Measurements from ENCODE around the gene TRIM29. TPM values are rescaled to one million over a fixed set of nuclear protein-coding genes. Genes with fewer than 3 reads are reported as not detected.

Gene TRIM29
- total and polyA plus RNA-seq, 10 of the 15 experiments (the other 5 are each of a cell fraction or from before 2014, with no cell fraction given): 0.08 to 0.67 (median 0.26) TPM; not detected in 5

DNA sequence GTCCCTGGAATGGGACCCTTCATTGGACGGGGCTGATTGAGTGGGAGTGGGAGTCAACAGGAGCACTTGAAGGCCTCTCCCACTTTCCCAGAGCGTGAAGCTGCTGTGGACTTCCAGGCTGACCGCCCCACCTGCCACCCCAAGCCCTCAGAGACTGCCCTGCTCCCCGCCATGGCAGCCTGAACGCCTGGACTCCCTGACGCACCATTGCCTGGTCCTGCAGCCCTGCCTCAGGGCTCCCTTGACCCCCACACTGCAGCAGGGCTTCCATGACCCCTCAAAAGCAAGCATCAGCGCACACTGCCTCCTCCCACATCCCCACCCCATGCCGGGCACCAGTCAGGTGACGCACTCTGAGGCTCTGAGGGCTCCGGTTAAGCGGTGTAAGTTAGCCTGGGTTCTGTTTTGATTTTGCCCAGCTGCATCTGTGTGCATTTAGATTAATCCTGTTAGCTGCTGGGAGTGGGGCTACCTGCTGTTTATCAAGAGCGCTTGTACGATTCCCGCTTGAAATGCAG is 39.4 kb downstream of the TRIM29 start:
- Histone ChIP-seq H4K20me1 (ENCODE audit: control insufficient read depth, insufficient read depth) (no peaks in the 10 kb centered on the region), H3K27ac (ENCODE audit: control insufficient read depth, insufficient read depth) (no peak overlapping the region), H3K36me3 (ENCODE audit: control insufficient read depth in 2 of 2, insufficient read depth in 2 of 2, low read length in 1 of 2) (no peaks in the 10 kb centered on the region), H3K4me3 (no peak overlapping the region), H3K4me1 (ENCODE audit: control insufficient read depth, insufficient read depth, low read length) (no peaks in the 10 kb centered on the region), H3K9ac (ENCODE audit: control insufficient read depth, insufficient read depth, low read length) (no peak overlapping the region), H3K4me2 (ENCODE audit: control insufficient read depth, insufficient read depth) (no peak overlapping the region), H3K27me3 (replicated peaks in 1 of 2; ENCODE audit: control insufficient read depth in 2 of 2, insufficient read depth in 2 of 2, low read length in 1 of 2) (peaks cover 4 to 13% of the 10 kb centered on the region in 2 experiments; a peak in 3 of 4 replicates), H3K79me2 (ENCODE audit: control insufficient read depth, insufficient read depth, low read length) (no peaks in the 10 kb centered on the region), H3K9me3 (replicated peaks; ENCODE audit: control insufficient read depth, insufficient read depth, low read length) (no peaks in the 10 kb centered on the region), H2AFZ (ENCODE audit: control insufficient read depth, low read depth, low read length) (no peak overlapping the region)
- WGBS (ENCODE audit: insufficient coverage, insufficient replicate concordance, low lambda C conversion rate, missing lambda C conversion rate): 31% methylated on average over 14 of the region's 14 CpGs
- CTCF ChIA-PET: interaction anchor here (2.0 kb wide), 1 partner anchor 10 kb away, joined by 11 read pairs; no protein-coding TSS in a partner anchor
- SMC1A ChIA-PET (ENCODE audit: uncharacterized antibody, unreplicated experiment): interaction anchor here (1.3 kb wide), 1 partner anchor 10 kb away, joined by 5 read pairs; no protein-coding TSS in a partner anchor
- in situ Hi-C loops (cut with MboI): no loop called here
- RAD21 ChIA-PET (ENCODE audit: unreplicated experiment): no interaction called here
- no peak for DNase-seq (ENCODE audit: low read depth, low spot score)
- no peak for ATAC-seq
- FAIRE-seq: no peak
- no TSS peak for BruUV-seq (replicated peaks)
- intact Hi-C loops (cut with micrococcal nuclease; ENCODE audit: unreplicated experiment): no loop called here
- POLR2A ChIA-PET: no interaction called here
- TF ChIP-seq, protein P1, sequence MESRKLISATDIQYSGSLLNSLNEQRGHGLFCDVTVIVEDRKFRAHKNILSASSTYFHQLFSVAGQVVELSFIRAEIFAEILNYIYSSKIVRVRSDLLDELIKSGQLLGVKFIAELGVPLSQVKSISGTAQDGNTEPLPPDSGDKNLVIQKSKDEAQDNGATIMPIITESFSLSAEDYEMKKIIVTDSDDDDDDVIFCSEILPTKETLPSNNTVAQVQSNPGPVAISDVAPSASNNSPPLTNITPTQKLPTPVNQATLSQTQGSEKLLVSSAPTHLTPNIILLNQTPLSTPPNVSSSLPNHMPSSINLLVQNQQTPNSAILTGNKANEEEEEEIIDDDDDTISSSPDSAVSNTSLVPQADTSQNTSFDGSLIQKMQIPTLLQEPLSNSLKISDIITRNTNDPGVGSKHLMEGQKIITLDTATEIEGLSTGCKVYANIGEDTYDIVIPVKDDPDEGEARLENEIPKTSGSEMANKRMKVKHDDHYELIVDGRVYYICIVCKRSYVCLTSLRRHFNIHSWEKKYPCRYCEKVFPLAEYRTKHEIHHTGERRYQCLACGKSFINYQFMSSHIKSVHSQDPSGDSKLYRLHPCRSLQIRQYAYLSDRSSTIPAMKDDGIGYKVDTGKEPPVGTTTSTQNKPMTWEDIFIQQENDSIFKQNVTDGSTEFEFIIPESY (IDR thresholded peaks at IDR 0.05): no peak
- TF ChIP-seq SMARCA5 (IDR thresholded peaks at IDR 0.05): no peak
- no peak for TF ChIP-seq CEBPB (IDR thresholded peaks at IDR 0.05; ENCODE audit: borderline replicate concordance in 1 of 2, low read depth in 2 of 2, low read length in 2 of 2)
- TF ChIP-seq CREM (IDR thresholded peaks at IDR 0.05; ENCODE audit: low read depth): no peak
- TF ChIP-seq HCFC1 (IDR thresholded peaks at IDR 0.05; ENCODE audit: low read length): no peak
- TF ChIP-seq YY1 (IDR thresholded peaks at IDR 0.05; ENCODE audit: low read depth, low read length): no peak
- TF ChIP-seq RAD21 (IDR thresholded peaks at IDR 0.05; ENCODE audit: insufficient read depth, low read depth, low read length): no peak
- TF ChIP-seq, protein P2, sequence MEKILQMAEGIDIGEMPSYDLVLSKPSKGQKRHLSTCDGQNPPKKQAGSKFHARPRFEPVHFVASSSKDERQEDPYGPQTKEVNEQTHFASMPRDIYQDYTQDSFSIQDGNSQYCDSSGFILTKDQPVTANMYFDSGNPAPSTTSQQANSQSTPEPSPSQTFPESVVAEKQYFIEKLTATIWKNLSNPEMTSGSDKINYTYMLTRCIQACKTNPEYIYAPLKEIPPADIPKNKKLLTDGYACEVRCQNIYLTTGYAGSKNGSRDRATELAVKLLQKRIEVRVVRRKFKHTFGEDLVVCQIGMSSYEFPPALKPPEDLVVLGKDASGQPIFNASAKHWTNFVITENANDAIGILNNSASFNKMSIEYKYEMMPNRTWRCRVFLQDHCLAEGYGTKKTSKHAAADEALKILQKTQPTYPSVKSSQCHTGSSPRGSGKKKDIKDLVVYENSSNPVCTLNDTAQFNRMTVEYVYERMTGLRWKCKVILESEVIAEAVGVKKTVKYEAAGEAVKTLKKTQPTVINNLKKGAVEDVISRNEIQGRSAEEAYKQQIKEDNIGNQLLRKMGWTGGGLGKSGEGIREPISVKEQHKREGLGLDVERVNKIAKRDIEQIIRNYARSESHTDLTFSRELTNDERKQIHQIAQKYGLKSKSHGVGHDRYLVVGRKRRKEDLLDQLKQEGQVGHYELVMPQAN (conservative IDR thresholded peaks at IDR 0.05): no peak
- no peak for TF ChIP-seq MYC (IDR thresholded peaks at IDR 0.05; ENCODE audit: insufficient read depth, insufficient read length, insufficient replicate concordance, low read length, severe bottlenecking)
- no peak for TF ChIP-seq STAT3 (IDR thresholded peaks at IDR 0.05; ENCODE audit: low read depth, low read length)
- no peak for TF ChIP-seq PAX8 (IDR thresholded peaks at IDR 0.05)
- TF ChIP-seq ZNF592 (IDR thresholded peaks at IDR 0.05): no peak
- TF ChIP-seq HDAC6 (IDR thresholded peaks at IDR 0.05; ENCODE audit: unreplicated experiment): no peak
- no peak for TF ChIP-seq CHD1 (IDR thresholded peaks at IDR 0.05; ENCODE audit: low read depth, low read length)
